CMK (cell line): Measurements from ENCODE around the gene USP3.
"Not testable (repeated sequence)": the region's sequence is repeated elsewhere in the genome, so short reads cannot be mapped to it uniquely, and the experiment has no call there.

Source experiments
- DNase-seq: peaks from one replicate; pipeline ENCODE4 v3.0.0-alpha.2; 2010; ENCODE audit warnings: low read depth

USP3 gene

DNA sequence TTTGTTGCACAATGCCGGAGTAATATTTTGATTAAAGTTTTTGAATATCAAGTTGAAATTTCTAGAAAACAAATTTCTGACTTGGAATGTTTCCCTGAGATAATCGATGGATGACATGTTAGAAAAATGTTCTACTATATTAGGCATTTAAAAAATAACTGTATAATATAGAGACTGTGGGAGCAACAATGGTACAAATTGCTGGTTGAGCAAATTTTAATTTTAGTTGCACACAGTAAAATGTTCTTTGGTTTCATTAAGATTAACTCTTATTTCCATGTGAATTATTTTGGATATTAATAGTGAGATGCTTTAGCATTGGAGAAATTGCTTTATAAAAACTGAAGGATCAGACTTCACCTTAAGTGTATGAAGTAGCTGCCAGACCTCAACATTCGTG lies 9.3 kb downstream of the USP3 start:
- DNase-seq = no peak

DNA sequence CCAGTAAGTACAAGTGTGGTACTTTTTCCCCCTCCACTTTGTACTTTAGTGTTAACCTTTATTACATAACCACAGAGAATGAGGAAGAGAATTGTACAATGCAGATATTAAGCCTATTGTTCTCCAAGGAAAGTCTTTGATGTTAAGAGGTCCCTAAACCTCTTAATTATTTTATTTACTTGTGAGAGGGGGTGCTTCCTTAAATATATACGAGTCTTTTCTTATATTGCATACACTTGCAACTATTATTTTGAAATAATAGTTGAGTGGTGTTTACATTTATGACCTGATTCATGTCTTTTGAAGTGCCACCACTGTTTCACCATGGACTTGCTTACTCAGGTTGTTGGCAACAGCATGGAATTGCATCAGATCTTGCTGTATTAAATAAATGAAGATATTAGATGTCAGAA lies 10.1 kb downstream of the USP3 start:
- no peak for DNase-seq

DNA sequence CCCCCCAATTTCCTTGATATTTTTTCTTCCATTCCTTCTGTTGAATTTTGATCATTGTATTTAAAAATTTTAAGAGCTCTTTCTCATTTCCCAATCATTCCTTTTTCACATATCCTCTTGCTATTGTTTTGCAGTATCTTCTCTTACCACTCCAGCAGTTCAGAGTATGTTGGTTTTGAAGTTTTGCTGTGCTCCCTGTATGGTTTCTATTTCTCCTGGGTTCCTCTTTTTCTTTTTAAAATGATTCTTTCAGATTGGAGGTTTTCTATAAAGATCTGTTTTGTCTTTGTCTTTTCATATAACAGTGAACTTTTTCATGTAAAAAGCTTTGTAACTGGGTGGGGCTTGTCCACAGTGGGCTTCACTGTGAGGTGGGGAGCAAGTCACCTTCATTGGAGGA lies 12.8 kb downstream of the USP3 start:
- DNase-seq = no peak

DNA sequence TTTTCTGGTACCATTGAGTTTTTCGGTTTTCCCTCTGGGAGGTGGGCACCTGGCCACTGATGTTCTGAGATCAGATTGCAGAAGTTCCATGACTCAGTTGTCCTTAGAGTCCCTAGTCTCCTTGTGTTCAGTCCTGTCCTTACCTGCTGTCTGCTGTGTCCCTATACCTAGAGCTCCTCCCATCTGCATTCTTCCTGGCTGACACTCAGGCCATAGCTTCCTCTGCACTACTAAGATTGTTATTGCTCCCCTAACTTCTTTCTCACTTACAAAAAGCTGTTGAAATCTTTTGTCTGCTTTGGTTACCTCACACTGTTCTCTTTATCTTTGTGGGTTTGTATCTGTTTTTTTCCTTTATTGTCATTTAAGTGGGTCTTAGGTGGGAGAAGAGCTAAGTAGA lies 13.2 kb downstream of the USP3 start:
- DNase-seq = no peak

DNA sequence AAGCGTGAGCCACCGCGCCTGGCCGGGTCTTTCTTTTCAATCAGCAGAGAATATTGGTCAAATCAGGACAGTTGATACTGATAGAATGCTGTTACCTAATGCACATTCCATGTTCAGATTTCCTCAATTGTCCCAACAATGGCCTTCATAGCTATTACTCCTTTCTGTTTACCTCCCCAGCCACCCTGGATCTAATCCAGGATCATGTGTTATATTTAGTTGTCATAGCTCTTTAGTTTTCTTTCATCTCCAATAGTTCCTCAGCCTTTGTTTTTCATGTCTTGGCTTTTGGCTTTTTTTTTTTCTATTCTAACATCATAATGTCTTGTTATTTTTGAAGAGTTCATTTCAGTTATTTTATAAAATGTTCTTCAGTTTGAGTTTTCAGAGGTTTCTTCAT lies 14.6 kb downstream of the USP3 start:
- no peak for DNase-seq

DNA sequence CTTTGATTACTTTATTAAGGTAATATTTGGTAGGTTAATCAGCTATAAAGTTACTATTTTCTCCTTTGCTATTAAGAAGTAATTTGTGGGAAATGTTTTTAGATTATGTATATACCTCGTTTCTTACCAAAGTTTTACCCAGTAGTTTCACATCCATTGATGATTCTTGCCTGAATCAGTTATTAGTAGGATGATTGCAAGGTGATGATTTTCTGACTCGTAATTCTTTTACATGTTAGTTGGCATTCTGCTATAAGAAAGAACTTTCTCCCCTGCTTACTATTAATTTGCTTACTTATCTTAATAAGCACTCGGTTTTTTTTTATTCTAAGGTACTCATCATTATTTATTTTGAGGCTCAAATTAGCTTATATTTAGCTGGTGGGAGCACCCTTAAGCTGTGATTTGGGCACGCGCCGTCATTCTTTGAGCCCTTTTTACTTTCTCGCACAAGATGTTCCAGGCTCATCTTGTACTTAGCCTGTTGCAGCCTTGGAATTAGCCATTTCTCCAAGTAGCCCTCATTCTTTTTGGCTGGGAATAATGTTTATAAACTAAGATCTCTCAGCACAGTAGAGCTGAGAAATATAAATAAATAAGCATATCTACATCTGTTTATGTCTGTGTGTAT lies 15.3 kb downstream of the USP3 start:
- DNase-seq = no peak

DNA sequence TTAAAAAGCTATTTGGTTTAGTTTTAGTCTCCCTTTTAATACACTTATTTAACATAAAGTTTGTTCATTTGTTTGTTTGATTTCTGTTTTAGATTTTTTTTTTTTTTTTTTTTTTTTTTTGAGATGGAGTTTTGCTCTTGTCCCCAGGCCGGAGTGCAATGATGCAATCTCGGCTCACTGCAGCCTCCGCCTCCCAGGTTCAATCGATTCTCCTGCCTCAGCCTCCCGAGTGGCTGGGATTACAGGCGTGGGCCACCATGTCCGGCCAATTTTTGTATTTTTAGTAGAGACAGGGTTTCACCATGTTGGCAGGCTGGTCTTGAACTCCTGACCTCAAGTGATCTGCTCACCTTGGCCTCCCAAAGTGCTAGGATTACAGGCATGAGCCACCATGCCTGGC lies 16.1 kb downstream of the USP3 start:
- not testable (repeated sequence) for DNase-seq

DNA sequence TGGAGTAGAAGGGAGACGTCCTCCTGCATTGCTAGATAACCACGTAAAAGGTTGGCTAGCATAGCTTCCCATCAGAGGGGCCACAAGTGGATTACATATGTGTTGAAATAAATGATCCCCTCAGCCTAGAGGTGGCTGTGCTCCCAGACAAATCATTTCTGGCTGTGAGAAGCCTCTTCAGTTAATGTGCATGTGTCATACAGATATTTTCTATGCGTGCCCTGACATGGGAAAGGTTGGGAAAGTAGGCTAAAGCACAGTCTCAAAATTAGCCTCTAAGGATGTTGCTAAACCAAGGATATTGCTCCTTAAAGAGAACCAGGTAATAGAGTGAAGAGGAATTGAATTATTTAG lies 17.8 kb downstream of the USP3 start:
- no peak for DNase-seq

DNA sequence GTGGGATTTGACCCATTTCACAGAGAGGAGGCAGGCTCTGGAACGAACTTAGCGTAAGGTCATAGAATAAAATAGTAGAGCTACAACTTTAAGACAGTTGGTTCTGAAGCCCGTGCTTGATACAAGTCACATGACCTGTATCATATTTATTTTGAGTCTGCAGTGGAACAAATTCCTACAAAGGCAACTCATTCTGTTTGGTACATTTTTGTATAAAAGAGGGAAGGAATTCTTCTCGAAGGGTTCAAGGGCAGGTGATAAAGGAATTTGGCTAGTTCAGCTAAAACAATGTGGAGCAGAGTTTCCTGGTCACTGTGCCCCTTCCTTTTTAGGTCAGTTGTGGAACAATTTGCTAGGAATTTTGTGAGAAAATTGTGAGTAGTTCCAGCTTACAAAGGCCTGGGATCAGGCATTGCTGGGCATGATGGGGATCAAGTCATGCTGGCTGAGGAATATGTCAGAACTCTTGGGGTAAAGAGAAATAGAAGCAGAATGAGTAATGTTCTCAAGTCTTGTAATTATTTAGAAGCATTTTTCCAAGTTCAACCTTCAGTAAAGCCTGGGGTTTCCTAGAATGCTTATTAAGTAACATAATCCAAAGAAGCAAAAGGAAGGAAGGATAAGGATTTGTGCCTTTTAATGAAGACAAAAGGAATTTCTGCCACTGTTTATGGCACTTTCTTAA lies 19.1 kb downstream of the USP3 start:
- no peak for DNase-seq

DNA sequence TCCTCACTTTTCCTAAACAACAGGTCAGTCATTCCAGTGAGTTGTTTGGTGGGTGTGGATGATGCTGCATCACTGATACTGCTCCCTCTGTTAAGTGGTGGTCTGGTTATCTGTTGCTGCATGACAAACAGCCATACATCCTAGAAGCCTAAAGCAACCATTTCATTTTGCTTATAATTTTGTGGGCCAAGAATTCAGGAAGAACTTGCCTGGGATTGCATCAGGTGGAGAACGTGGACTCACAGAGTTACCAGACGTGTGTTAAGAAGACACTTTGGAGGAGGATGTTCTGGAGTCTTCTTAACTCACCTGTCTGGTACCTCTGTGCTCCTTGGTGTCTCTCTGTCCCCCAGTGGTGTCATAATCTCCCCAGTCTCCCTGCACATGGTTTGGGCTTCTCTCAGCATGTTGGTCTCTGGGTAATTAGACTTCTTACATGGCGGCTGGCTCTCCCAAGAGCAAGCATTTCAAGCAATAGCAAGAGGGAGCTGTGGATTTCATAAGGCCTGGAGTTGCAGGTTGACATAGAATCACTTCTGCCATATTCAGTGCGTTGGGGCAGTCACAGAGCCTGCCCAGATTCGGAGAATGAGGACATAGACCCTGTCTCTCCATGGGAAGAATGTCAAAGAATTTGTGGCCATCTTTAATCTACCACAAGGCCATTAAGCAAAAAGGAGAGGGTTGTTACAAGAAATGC lies 20.1 kb downstream of the USP3 start:
- DNase-seq = no peak

DNA sequence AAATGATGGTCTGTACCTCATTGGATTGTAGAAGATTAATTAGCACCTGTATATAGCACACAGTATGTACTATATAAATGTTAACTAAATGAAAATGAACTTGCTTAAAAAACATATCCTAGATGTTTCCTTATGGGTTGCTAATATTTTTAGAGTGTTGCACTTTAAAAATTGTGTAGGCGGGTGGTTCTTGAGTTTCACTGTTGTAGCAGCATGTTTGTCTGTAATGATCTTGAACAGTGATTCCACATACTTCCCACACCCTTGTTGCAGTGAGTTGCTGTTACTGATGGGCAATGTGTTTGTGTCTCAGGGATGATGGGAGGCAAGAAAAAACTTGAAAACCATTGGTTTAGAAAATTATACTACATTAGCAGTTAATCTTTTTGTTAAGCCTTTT lies 22.0 kb downstream of the USP3 start:
- DNase-seq = no peak

DNA sequence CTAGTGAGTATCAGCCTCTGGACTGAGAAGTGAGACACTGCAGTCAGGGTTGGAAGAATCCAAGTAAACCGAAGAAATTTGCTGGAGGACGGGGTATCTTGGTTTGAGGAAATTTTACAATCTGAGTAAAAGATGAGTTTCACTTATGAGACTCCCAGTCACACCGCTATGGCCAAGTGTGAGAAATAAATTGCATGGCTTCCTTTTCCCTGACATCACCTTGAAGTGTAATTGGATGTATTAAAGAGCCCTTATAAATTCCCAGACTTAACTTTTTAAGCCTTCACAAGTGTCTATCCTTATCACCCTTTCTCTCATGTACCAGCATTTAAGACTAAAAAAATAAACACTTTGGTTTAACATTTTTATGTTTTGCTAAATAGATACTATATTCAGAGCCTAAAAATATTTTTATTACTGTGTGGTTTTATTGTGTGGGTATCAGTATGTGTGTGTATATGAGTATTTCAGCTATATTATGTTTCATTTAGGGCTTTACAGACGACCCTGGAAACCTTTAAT lies 23.8 kb downstream of the USP3 start:
- no peak for DNase-seq

DNA sequence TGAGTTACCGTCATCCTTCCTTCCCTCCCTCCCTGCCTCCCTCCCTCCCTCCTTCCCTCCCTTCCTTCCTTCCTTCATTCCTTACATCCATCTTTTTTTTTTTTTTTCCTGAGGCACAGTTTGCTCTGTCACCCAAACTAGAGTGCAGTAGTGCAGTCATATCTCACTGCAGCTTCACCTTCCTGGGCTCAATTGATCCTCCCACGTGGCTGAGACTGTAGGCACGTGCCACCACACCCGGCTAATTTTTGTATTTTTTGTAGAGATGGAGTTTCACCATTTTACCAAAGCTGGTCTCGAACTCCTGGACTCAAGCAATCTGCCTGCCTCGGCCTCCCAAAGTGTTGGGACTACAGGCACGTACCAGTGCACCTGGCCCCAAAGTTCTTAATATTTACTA lies 25.8 kb downstream of the USP3 start:
- DNase-seq = no peak

DNA sequence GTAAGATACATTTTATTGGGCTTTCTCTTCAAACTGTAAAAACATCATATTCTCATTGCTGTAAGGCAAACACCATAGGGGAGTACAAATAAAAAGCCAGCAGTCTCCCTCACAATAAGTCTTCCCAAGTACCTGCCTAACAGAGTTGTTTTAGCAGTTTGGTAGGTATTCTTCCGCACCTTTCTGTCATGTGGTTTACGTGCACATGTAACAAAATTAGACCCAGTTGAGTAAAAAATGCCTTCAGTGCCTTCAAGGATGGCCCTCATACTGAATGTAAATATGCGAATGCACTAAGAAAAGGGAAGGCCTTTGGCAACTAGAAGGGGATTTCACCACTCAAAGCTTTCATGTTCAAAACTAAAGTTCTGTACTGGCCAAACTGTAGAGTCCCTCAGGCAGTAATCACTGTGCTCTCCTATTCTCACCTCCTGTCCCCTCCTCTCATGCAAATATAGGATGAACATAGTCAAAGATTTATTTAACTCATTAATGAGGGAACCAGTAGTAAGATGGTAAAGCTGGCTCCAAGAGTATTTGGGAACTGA lies 26.4 kb downstream of the USP3 start:
- DNase-seq = no peak

DNA sequence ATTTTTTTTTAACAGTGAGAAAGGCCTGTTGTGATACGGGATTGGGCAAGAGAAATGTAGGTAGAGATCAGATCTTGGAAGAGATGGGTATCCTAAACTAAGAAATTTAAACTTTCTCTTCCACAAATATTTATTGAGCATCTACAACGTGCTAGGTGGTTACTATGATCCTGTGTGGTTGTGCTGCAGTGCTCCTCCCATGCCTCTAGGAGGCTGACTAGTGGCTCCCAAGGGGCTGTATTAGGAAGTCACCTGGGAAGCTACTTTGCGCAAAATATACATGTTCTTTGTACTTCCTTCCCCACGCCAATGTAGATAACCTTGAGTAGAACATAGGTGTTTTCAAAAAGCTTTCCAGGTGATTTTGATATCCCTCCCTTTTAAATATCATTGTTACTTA lies 27.2 kb downstream of the USP3 start:
- DNase-seq = no peak

DNA sequence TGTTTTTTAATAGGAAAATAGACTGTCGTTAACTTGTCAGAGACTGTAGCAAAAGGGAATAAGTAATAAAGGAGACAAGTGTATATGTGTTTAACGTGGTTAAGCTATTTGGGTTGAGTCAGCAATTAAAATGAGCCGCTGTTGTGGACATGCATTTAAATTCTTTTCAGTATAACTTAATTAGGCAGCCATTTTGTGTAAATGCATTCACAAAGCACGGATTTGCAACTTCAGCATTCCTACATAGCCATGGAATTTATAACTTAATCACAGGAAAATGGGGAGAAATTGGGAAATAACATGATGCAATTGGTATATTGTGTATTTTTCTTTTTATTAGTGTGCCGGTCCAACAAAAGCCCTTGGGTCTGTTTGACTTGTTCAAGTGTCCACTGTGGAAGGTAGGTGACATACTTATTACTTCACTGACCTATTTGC lies 27.9 kb downstream of the USP3 start:
- DNase-seq = no peak

DNA sequence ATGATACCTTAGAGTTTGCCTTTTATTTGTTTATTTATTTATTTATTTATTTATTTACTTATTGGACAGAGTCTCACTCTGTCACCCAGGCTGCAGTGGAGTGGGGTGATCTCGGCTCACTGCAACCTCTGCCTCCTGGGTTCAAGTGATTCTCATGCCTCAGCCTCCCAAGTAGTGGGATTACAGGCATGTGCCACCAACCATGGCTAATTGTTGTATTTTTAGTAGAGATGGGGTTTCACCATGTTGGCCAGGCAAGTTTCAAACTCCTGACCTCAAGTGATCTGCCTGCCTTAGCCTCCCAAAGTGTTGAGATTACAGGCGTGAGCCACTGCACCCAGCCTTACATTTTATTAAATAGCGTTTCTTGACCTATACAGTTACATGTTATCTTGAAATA lies 30.5 kb downstream of the USP3 start:
- DNase-seq = not testable (repeated sequence)

DNA sequence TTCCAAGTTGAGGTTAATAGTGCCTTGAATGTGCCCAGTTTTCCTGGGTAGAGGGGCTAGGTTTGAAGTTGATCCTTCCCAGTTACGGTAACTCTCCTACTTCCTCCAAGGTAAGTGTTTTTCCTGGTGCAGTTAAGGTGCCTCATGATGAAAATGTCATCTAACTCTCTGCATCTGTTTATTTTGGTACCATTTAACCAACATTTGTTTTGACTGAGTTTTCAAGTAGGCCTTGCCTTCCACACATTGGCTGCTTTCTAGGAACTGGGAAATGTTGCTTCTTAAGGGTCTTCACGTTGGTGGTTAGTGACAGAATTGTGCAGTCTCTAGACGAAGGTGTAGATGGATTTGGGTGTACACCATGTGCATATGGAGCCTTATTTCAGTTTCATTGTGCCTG lies 31.3 kb downstream of the USP3 start:
- DNase-seq = no peak

DNA sequence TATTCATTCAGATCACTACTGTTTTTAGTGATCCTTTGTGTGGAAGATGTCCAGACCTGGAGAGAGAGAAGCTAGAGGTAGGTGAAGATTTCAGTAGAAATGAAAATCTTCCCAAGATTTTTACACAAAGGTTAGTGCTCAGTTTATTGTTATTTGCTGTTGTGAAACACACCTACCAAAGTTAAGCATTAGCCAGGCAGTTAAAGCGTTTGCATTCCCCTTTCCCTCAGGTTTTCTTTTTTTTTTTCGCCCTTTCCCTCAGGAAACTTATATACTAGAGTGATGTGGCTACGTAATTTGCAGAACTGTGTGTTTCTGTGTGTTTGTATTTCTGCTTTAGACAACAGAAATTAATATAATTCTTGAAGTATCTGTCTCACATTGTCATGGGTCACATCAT lies 34.5 kb downstream of the USP3 start:
- DNase-seq = no peak

DNA sequence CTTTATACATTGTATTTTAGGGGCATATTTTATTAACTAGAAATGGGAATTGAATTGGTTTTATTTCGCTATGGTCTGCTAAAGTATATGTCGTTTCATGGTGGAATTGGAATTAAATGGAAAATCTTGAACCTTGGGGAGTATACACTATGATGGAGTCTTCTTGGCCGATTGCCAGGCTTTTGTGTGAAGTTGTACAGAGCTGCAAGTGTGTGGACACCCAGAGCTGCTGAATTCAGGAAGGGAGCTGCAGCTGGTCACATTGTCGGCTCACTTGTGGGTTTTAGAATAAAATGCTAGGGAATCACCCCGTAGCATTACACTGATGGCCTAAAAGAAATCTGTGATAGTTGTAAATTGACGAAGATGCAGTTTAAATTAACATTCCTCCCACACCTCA lies 35.1 kb downstream of the USP3 start:
- no peak for DNase-seq

DNA sequence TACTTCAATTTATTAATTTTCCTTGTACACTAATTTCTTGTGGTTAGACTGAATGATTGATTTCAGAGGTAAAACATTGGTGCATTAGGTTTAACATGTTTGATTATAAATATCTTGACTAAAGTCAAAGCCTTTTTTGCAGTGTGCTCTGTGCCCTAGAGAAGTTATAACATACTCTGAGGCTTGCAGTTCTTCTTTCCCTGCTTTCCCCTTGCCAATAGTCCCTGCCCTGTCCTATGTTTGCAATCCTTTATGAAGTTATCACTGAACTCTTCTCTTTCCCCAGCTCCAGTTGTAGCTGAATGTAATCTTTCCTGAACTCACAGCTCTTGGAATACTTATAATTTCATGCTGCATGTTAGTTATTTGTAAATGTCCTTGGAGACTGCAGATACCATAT lies 35.6 kb downstream of the USP3 start:
- DNase-seq = no peak

DNA sequence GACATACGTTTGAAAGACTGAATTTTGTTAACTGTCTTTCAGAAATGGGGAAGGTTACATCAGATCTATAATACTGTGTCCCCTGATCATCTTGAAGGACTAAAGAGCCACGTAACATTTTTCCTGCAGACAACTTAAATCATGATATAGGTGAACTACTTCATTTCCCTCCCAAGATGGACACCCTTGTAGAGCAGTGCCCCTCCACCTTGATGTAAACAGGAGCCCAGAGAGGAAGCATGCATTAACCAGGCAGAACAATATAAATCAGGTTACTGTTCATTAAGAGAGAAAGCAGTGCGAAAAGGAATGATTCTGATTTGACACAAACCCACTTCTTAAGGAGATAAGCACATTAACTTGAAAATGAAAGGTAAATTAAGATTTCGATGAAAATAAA lies 36.1 kb downstream of the USP3 start:
- DNase-seq = no peak
